ENCODE measurements around the gene CDCA5.

Gene CDCA5

DNA sequence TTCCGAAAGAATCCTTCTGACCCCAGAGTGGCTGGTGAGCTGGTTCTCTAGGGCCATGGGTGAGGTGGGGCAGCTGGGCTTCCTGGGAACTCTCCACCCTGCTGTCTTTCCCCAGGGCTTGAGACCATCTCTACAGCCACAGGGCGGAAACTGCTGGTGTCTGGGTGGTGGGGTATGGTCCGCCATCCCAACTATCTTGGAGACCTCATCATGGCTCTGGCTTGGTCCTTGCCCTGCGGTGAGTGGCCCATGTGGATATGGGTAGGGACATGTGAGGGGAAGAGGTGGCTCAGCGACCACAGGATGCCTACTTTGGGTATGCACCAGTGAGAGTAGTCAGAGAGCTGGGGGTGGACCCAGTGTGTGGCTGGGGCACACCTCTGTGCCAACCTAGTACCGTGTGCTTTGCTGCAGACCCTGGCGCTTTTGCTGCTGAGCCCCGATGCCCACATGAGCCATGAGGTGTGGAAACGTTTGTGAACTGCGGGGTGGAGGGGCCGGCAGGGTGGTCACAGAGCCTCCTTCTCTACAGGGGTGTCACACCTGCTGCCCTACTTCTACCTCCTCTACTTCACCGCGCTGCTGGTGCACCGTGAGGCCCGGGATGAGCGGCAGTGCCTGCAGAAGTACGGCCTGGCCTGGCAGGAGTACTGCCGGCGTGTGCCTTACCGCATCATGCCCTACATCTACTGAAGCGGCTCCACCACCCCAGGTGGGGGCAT is 31.7 kb upstream of the CDCA5 start:
- DNase-seq: no peak
- H3K4me1 ChIP-seq (ENCODE audit: control insufficient read depth, insufficient read depth, low read depth, low read length): peaks cover 44% of the 10 kb centered on the region
- H2AFZ ChIP-seq (ENCODE audit: low read depth, low read length): no peak overlapping the region
- H3K9ac ChIP-seq (ENCODE audit: low read length): peak overlapping the region; percentile 98
- H3K79me1 ChIP-seq (replicated peaks; ENCODE audit: low read length, poor library complexity, severe bottlenecking): peaks cover 25% of the 10 kb centered on the region
- 97% methylated on average over 19 of the region's 21 CpGs for WGBS
- peaks cover 43 to 55% of the 10 kb centered on the region in 2 experiments for H3K36me3 ChIP-seq (ENCODE audit: control insufficient read depth in 1 of 2, insufficient read depth in 2 of 2, low read depth in 1 of 2, low read length in 2 of 2)
- H2BK12ac ChIP-seq (ENCODE audit: low read length in 2 of 2): no peak overlapping the region
- H2BK5ac ChIP-seq (ENCODE audit: low read depth, low read length, poor library complexity, severe bottlenecking): no peak overlapping the region
- H3K18ac ChIP-seq (ENCODE audit: low read depth in 1 of 2, low read length in 2 of 2): no peak overlapping the region
- no peaks in the 10 kb centered on the region for H3K27me3 ChIP-seq (ENCODE audit: control insufficient read depth in 1 of 2, insufficient read depth in 1 of 2, low read length in 2 of 2)
- no peaks in the 10 kb centered on the region for H3K9me3 ChIP-seq (ENCODE audit: control insufficient read depth, low read length)
- H4K8ac ChIP-seq (ENCODE audit: low read length): no peak overlapping the region
- no peak overlapping the region for H2BK15ac ChIP-seq (ENCODE audit: low read depth, poor library complexity, severe bottlenecking)
- no peak overlapping the region for H4K91ac ChIP-seq (ENCODE audit: low read length)
- no peak overlapping the region for H3K27ac ChIP-seq (ENCODE audit: low read length, poor library complexity, severe bottlenecking)
- H3K14ac ChIP-seq (ENCODE audit: low read length in 2 of 2): no peak overlapping the region
- no peak overlapping the region for H2AK5ac ChIP-seq (ENCODE audit: low read length, severe bottlenecking)
- H3K23ac ChIP-seq (ENCODE audit: low read length in 2 of 2): no peak overlapping the region
- no peak overlapping the region for H2BK120ac ChIP-seq (ENCODE audit: low read depth, low read length)
- no peak overlapping the region for H3K4me3 ChIP-seq (ENCODE audit: insufficient read depth in 1 of 2, low read depth in 1 of 2, low read length in 2 of 2)
- H3K4me2 ChIP-seq (ENCODE audit: low read length, poor library complexity, severe bottlenecking): no peak overlapping the region
- no peak overlapping the region for H3K4ac ChIP-seq (ENCODE audit: low read depth in 1 of 2, low read length in 2 of 2)

DNA sequence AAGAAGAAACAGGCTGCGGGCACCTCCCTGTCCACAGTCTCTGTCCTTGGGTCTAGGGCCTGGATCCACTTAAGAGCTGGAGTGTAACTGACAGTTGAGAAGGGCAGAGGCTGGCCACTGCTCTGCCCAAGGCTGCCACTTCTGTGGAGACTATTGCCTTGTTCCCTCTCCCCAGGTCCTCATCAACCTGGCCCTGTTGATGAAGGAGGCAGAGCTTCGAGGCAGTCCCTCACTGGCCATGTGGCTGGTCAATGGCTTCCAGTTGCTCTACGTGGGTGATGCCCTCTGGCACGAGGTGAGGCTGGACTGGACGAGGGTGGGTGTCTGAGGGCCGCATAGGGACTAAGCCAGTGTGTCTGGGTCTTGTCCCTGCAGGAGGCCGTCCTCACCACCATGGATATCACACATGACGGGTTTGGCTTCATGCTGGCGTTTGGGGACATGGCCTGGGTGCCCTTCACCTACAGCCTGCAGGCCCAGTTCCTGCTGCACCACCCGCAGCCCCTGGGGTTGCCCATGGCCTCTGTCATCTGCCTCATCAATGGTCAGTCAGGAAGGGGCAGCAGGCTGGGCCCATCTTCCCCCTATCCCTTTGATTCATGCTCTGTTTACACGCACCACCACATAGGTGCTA is 30.8 kb upstream of the CDCA5 start:
- no peak overlapping the region for H3K4me2 ChIP-seq (ENCODE audit: low read length, poor library complexity, severe bottlenecking)
- no peak overlapping the region for H3K23ac ChIP-seq (ENCODE audit: low read length in 2 of 2)
- H3K14ac ChIP-seq (ENCODE audit: low read length in 2 of 2): no peak overlapping the region
- no peak overlapping the region for H3K18ac ChIP-seq (ENCODE audit: low read depth in 1 of 2, low read length in 2 of 2)
- no peak overlapping the region for H2AK5ac ChIP-seq (ENCODE audit: low read length, severe bottlenecking)
- H2BK12ac ChIP-seq (ENCODE audit: low read length in 2 of 2): no peak overlapping the region
- no peak overlapping the region for H2BK5ac ChIP-seq (ENCODE audit: low read depth, low read length, poor library complexity, severe bottlenecking)
- H2BK120ac ChIP-seq (ENCODE audit: low read depth, low read length): no peak overlapping the region
- peaks cover 46% of the 10 kb centered on the region for H3K4me1 ChIP-seq (ENCODE audit: control insufficient read depth, insufficient read depth, low read depth, low read length)
- H3K79me1 ChIP-seq (replicated peaks; ENCODE audit: low read length, poor library complexity, severe bottlenecking): peaks cover 23% of the 10 kb centered on the region
- H3K27ac ChIP-seq (ENCODE audit: low read length, poor library complexity, severe bottlenecking): no peak overlapping the region
- no peaks in the 10 kb centered on the region for H3K27me3 ChIP-seq (ENCODE audit: control insufficient read depth in 1 of 2, insufficient read depth in 1 of 2, low read length in 2 of 2)
- H2BK15ac ChIP-seq (ENCODE audit: low read depth, poor library complexity, severe bottlenecking): no peak overlapping the region
- no peak overlapping the region for H4K8ac ChIP-seq (ENCODE audit: low read length)
- H3K4ac ChIP-seq (ENCODE audit: low read depth in 1 of 2, low read length in 2 of 2): no peak overlapping the region
- DNase-seq: no peak
- H3K36me3 ChIP-seq (ENCODE audit: control insufficient read depth in 1 of 2, insufficient read depth in 2 of 2, low read depth in 1 of 2, low read length in 2 of 2): peaks cover 40 to 51% of the 10 kb centered on the region in 2 experiments
- no peak overlapping the region for H2AFZ ChIP-seq (ENCODE audit: low read depth, low read length)
- H3K9ac ChIP-seq (ENCODE audit: low read length): peak overlapping the region; percentile 7
- H3K4me3 ChIP-seq (ENCODE audit: insufficient read depth in 1 of 2, low read depth in 1 of 2, low read length in 2 of 2): no peak overlapping the region
- no peaks in the 10 kb centered on the region for H3K9me3 ChIP-seq (ENCODE audit: control insufficient read depth, low read length)
- WGBS: 94% methylated on average over 11 of the region's 11 CpGs
- H4K91ac ChIP-seq (ENCODE audit: low read length): no peak overlapping the region

DNA sequence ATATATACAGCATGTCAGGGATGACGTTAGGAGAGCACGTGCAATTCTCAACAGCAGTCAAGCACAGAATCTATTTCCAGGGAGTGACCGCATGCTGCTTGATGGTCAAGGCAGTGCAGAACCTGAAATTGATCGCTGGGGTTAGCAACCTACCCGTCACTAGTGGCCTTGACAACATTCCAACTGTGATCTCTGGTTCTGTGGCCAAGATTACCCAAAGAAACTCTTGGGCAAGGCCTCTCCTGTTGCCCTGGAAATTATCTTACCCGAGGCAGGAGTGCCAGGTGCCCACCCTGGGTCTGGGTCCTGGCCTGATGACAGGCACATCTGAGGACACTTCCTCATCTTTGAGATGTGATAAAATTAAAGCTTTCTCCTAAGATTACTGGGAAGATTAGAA is 30.0 kb upstream of the CDCA5 start:
- peaks cover 46% of the 10 kb centered on the region for H3K4me1 ChIP-seq (ENCODE audit: control insufficient read depth, insufficient read depth, low read depth, low read length)
- no peak overlapping the region for H2BK15ac ChIP-seq (ENCODE audit: low read depth, poor library complexity, severe bottlenecking)
- no peak overlapping the region for H2AK5ac ChIP-seq (ENCODE audit: low read length, severe bottlenecking)
- no peak overlapping the region for H3K18ac ChIP-seq (ENCODE audit: low read depth in 1 of 2, low read length in 2 of 2)
- H3K9ac ChIP-seq (ENCODE audit: low read length): peak overlapping the region; percentile 77
- 93% methylated on average over 6 of the region's 6 CpGs for WGBS
- no peak overlapping the region for H2AFZ ChIP-seq (ENCODE audit: low read depth, low read length)
- no peaks in the 10 kb centered on the region for H3K27me3 ChIP-seq (ENCODE audit: control insufficient read depth in 1 of 2, insufficient read depth in 1 of 2, low read length in 2 of 2)
- no peak overlapping the region for H2BK120ac ChIP-seq (ENCODE audit: low read depth, low read length)
- H3K23ac ChIP-seq (ENCODE audit: low read length in 2 of 2): no peak overlapping the region
- H3K4ac ChIP-seq (ENCODE audit: low read depth in 1 of 2, low read length in 2 of 2): no peak overlapping the region
- H3K79me1 ChIP-seq (replicated peaks; ENCODE audit: low read length, poor library complexity, severe bottlenecking): peaks cover 25% of the 10 kb centered on the region
- no peak overlapping the region for H3K14ac ChIP-seq (ENCODE audit: low read length in 2 of 2)
- H3K27ac ChIP-seq (ENCODE audit: low read length, poor library complexity, severe bottlenecking): no peak overlapping the region
- no peaks in the 10 kb centered on the region for H3K9me3 ChIP-seq (ENCODE audit: control insufficient read depth, low read length)
- H2BK12ac ChIP-seq (ENCODE audit: low read length in 2 of 2): no peak overlapping the region
- H3K4me3 ChIP-seq (ENCODE audit: insufficient read depth in 1 of 2, low read depth in 1 of 2, low read length in 2 of 2): no peak overlapping the region
- H4K8ac ChIP-seq (ENCODE audit: low read length): no peak overlapping the region
- no peak overlapping the region for H2BK5ac ChIP-seq (ENCODE audit: low read depth, low read length, poor library complexity, severe bottlenecking)
- H3K36me3 ChIP-seq (ENCODE audit: control insufficient read depth in 1 of 2, insufficient read depth in 2 of 2, low read depth in 1 of 2, low read length in 2 of 2): peaks cover 40 to 54% of the 10 kb centered on the region in 2 experiments
- DNase-seq: no peak
- peak overlapping the region; percentile 92 for H3K4me2 ChIP-seq (ENCODE audit: low read length, poor library complexity, severe bottlenecking)
- H4K91ac ChIP-seq (ENCODE audit: low read length): no peak overlapping the region

DNA sequence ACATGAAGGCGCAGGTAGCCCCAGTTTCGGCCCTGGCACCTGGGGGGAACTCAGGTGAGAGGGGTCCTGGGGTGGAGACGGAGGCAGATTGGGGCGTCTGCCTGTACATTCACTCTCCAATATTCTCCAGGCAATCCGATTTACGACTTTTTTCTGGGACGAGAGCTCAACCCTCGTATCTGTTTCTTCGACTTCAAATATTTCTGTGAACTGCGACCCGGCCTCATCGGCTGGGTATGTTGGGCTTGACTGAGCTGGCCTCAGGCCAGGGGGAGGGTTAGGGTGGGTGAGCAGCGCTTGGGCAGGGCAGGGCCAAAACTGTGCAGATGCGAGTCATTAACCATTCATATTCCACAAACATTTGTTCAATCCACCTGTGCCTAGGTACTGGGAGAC is 29.5 kb upstream of the CDCA5 start:
- H3K4me2 ChIP-seq (ENCODE audit: low read length, poor library complexity, severe bottlenecking): peak overlapping the region; percentile 92
- no peaks in the 10 kb centered on the region for H3K9me3 ChIP-seq (ENCODE audit: control insufficient read depth, low read length)
- peak overlapping the region in 1 of 2 experiments; percentile 42 for H3K18ac ChIP-seq (ENCODE audit: low read depth in 1 of 2, low read length in 2 of 2)
- no peak overlapping the region for H2AFZ ChIP-seq (ENCODE audit: low read depth, low read length)
- H2AK5ac ChIP-seq (ENCODE audit: low read length, severe bottlenecking): peak overlapping the region; percentile 56
- peak overlapping the region; percentile 77 for H3K9ac ChIP-seq (ENCODE audit: low read length)
- peak overlapping the region; percentile 80 for H4K8ac ChIP-seq (ENCODE audit: low read length)
- no peak overlapping the region for H2BK120ac ChIP-seq (ENCODE audit: low read depth, low read length)
- H3K27ac ChIP-seq (ENCODE audit: low read length, poor library complexity, severe bottlenecking): peak overlapping the region; percentile 87
- DNase-seq: no peak
- H2BK15ac ChIP-seq (ENCODE audit: low read depth, poor library complexity, severe bottlenecking): no peak overlapping the region
- peaks cover 46% of the 10 kb centered on the region for H3K4me1 ChIP-seq (ENCODE audit: control insufficient read depth, insufficient read depth, low read depth, low read length)
- H3K4ac ChIP-seq (ENCODE audit: low read depth in 1 of 2, low read length in 2 of 2): peak overlapping the region; percentile 1 to 35
- no peak overlapping the region for H3K14ac ChIP-seq (ENCODE audit: low read length in 2 of 2)
- H3K4me3 ChIP-seq (ENCODE audit: insufficient read depth in 1 of 2, low read depth in 1 of 2, low read length in 2 of 2): peak overlapping the region; percentile 59 to 71
- H3K79me1 ChIP-seq (replicated peaks; ENCODE audit: low read length, poor library complexity, severe bottlenecking): peaks cover 29% of the 10 kb centered on the region
- no peak overlapping the region for H4K91ac ChIP-seq (ENCODE audit: low read length)
- H3K27me3 ChIP-seq (ENCODE audit: control insufficient read depth in 1 of 2, insufficient read depth in 1 of 2, low read length in 2 of 2): no peaks in the 10 kb centered on the region
- WGBS: 53% methylated on average over 7 of the region's 14 CpGs
- H2BK12ac ChIP-seq (ENCODE audit: low read length in 2 of 2): no peak overlapping the region
- peak overlapping the region; percentile 33 for H2BK5ac ChIP-seq (ENCODE audit: low read depth, low read length, poor library complexity, severe bottlenecking)
- H3K36me3 ChIP-seq (ENCODE audit: control insufficient read depth in 1 of 2, insufficient read depth in 2 of 2, low read depth in 1 of 2, low read length in 2 of 2): peaks cover 38 to 54% of the 10 kb centered on the region in 2 experiments
- H3K23ac ChIP-seq (ENCODE audit: low read length in 2 of 2): peak overlapping the region in 1 of 2 experiments; percentile 66
